Measurements from ENCODE around the gene TMEM208.

The TMEM208 gene

GRCh38 chr16:67211674-67212073 is 15.3 kb upstream of the TMEM208 start:
- TF ChIP-seq FOXP2 (optimal IDR thresholded peaks at IDR 0.05; ENCODE audit: borderline replicate concordance, extremely low read depth, extremely low read length, insufficient read depth), result no peak
- TF ChIP-seq, protein P1, sequence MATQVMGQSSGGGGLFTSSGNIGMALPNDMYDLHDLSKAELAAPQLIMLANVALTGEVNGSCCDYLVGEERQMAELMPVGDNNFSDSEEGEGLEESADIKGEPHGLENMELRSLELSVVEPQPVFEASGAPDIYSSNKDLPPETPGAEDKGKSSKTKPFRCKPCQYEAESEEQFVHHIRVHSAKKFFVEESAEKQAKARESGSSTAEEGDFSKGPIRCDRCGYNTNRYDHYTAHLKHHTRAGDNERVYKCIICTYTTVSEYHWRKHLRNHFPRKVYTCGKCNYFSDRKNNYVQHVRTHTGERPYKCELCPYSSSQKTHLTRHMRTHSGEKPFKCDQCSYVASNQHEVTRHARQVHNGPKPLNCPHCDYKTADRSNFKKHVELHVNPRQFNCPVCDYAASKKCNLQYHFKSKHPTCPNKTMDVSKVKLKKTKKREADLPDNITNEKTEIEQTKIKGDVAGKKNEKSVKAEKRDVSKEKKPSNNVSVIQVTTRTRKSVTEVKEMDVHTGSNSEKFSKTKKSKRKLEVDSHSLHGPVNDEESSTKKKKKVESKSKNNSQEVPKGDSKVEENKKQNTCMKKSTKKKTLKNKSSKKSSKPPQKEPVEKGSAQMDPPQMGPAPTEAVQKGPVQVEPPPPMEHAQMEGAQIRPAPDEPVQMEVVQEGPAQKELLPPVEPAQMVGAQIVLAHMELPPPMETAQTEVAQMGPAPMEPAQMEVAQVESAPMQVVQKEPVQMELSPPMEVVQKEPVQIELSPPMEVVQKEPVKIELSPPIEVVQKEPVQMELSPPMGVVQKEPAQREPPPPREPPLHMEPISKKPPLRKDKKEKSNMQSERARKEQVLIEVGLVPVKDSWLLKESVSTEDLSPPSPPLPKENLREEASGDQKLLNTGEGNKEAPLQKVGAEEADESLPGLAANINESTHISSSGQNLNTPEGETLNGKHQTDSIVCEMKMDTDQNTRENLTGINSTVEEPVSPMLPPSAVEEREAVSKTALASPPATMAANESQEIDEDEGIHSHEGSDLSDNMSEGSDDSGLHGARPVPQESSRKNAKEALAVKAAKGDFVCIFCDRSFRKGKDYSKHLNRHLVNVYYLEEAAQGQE (IDR thresholded peaks at IDR 0.05; ENCODE audit: insufficient read depth in 1 of 2, low read depth in 2 of 2, low read length in 2 of 2), result no peak
- no peak for TF ChIP-seq POLR2AphosphoS5 (IDR thresholded peaks at IDR 0.05; ENCODE audit: low read depth, low read length)
- TF ChIP-seq SIN3A (IDR thresholded peaks at IDR 0.05; ENCODE audit: borderline replicate concordance, insufficient read depth, low read length), result no peak
- no peak for TF ChIP-seq TAF1 (IDR thresholded peaks at IDR 0.05; ENCODE audit: borderline replicate concordance, insufficient read depth, low read length)

- TF ChIP-seq FOXP2 (optimal IDR thresholded peaks at IDR 0.05; ENCODE audit: borderline replicate concordance, extremely low read depth, extremely low read length, insufficient read depth) (no peak), TAF1 (IDR thresholded peaks at IDR 0.05; ENCODE audit: borderline replicate concordance, insufficient read depth, low read length) (no peak)
- TF ChIP-seq, protein P1 (IDR thresholded peaks at IDR 0.05; ENCODE audit: insufficient read depth in 1 of 2, low read depth in 2 of 2, low read length in 2 of 2), result no peak
Observed at GRCh38 chr16:67212766-67213165, 14.2 kb upstream of the TMEM208 start.

DNA sequence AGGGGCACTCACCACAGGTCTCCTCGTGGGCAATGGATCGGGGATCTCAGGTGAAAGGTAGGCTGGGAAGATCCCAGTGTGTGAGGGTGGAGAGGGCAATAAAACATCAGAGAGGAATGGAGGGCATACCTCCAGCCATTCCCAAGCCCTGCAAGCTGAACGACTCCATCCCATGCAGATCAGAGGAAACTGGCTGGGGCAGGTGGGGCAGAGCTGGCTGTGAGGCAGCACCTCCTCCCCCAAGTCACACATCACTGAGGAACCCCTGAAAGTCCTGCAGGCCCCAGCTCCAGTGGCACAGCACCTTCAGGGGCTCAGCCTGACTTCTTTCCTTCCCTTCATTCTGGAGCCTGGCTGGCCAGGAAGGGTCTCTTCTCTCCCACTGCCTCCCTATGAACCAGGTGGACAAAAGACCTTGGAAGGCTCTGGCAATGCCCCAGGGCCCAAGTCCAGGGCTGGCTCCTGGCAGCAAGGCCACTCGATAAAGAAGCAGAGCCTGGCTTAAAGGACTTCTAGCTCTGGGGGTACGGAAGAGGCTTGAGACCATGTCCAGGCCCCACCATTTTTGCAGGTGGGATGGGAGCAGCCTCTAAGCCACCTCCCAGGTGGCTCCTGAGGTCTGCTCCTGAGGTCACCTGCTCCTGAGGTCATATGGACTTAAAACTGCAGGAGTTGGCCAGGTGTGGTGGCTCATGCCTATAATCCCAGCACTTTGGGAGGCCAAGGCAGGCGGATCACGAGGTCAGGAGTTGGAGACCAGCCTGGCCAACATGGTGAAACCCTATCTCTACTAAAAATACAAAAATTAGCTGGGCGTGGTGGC is 13.5 kb upstream of the TMEM208 start:
- TF ChIP-seq FOXP2 (optimal IDR thresholded peaks at IDR 0.05; ENCODE audit: borderline replicate concordance, extremely low read depth, extremely low read length, insufficient read depth) (no peak), SIN3A (IDR thresholded peaks at IDR 0.05; ENCODE audit: borderline replicate concordance, insufficient read depth, low read length) (no peak), TAF1 (IDR thresholded peaks at IDR 0.05; ENCODE audit: borderline replicate concordance, insufficient read depth, low read length) (no peak), POLR2AphosphoS5 (IDR thresholded peaks at IDR 0.05; ENCODE audit: low read depth, low read length) (no peak)
- TF ChIP-seq, protein P1 (IDR thresholded peaks at IDR 0.05; ENCODE audit: insufficient read depth in 1 of 2, low read depth in 2 of 2, low read length in 2 of 2), result no peak

GRCh38 chr16:67215706-67216105 is 11.2 kb upstream of the TMEM208 start:
- TF ChIP-seq, protein P1 (IDR thresholded peaks at IDR 0.05; ENCODE audit: insufficient read depth in 1 of 2, low read depth in 2 of 2, low read length in 2 of 2), result no peak
- TF ChIP-seq FOXP2 (optimal IDR thresholded peaks at IDR 0.05; ENCODE audit: borderline replicate concordance, extremely low read depth, extremely low read length, insufficient read depth) (no peak), POLR2AphosphoS5 (IDR thresholded peaks at IDR 0.05; ENCODE audit: low read depth, low read length) (no peak), SIN3A (IDR thresholded peaks at IDR 0.05; ENCODE audit: borderline replicate concordance, insufficient read depth, low read length) (no peak)

Measured in PFSK-1 (cell line).